Activated CD4-positive, alpha-beta T cell treated with anti-CD3 and anti-CD28 coated beads, Interleukin-2, amount 10 ng/mL, durations not matched to agents 24 days and 14 days (primary cell): ENCODE results near the gene SAP30BP. TPM values are rescaled to one million over a fixed set of nuclear protein-coding genes. Genes with fewer than 3 reads are reported as not detected.

ENCODE experiments used
- DNase-seq: peaks from one replicate; pipeline ENCODE4 v3.0.0; 2022
- H3K27ac Mint-ChIP-seq: one replicate; pipeline ENCODE4 v1.8.0; 2022; ENCODE audit warnings: mild to moderate bottlenecking, mixed read lengths
- H3K27me3 Mint-ChIP-seq: one replicate; pipeline ENCODE4 v1.8.0; 2022; ENCODE audit warnings: mixed read lengths
- H3K36me3 Mint-ChIP-seq: one replicate; pipeline ENCODE4 v1.8.0; 2022; ENCODE audit warnings: low read depth, mild to moderate bottlenecking, mixed read lengths
- H3K4me1 Mint-ChIP-seq: one replicate; pipeline ENCODE4 v1.8.0; 2021; ENCODE audit warnings: mixed read lengths
- H3K4me3 Mint-ChIP-seq: one replicate; pipeline ENCODE4 v1.8.0; 2022; ENCODE audit warnings: mild to moderate bottlenecking, moderate library complexity, mixed read lengths
- H3K9me3 Mint-ChIP-seq: one replicate; pipeline ENCODE4 v1.8.0; 2021; ENCODE audit warnings: mixed read lengths
- intact Hi-C: fragments of 100-400 bp; cut with micrococcal nuclease; formaldehyde crosslinking; loops from one replicate; pipeline ENCODE4 v1.15.1; 2023
- total RNA-seq: library from RNA; stranded (reverse); gene quantifications from 2 replicates; pipeline ENCODE4 v1.2.3, GENCODE V29; 2022

Gene SAP30BP
- total RNA-seq, 1 donor from 2014 or later: 109 TPM

- Mint-ChIP-seq H3K4me1 (peaks cover 4% of the 10 kb centered on the region), H3K4me3 (no peak overlapping the region), H3K9me3 (no peaks in the 10 kb centered on the region), H3K27ac (no peak overlapping the region), H3K27me3 (peaks cover 3% of the 10 kb centered on the region), H3K36me3 (no peaks in the 10 kb centered on the region)
- DNase-seq: no peak
- intact Hi-C loops: loop anchor here (10.0 kb wide), 1 partner anchor 319 kb away; no protein-coding TSS in a partner anchor
Observed at GRCh38 chr17:75743625-75744206, 76.6 kb downstream of the SAP30BP start.

- Mint-ChIP-seq H3K9me3 (no peaks in the 10 kb centered on the region), H3K27me3 (peaks cover 3% of the 10 kb centered on the region), H3K4me1 (peaks cover 15% of the 10 kb centered on the region), H3K27ac (no peak overlapping the region), H3K36me3 (no peaks in the 10 kb centered on the region), H3K4me3 (no peak overlapping the region)
- intact Hi-C loops: loop anchor here (10.0 kb wide), 1 partner anchor 324 kb away; no protein-coding TSS in a partner anchor
- no peak for DNase-seq
Observed at GRCh38 chr17:75748706-75749105, 81.6 kb downstream of the SAP30BP start.

GRCh38 chr17:75749545-75750389 lies 82.6 kb downstream of the SAP30BP start:
- Mint-ChIP-seq H3K4me3 (no peak overlapping the region), H3K27me3 (peaks cover 3% of the 10 kb centered on the region), H3K9me3 (no peaks in the 10 kb centered on the region), H3K4me1 (peaks cover 18% of the 10 kb centered on the region), H3K36me3 (no peaks in the 10 kb centered on the region), H3K27ac (no peak overlapping the region)
- intact Hi-C loops: loop anchor here (1.0 to 10.0 kb wide), 3 partner anchors 78 to 325 kb away; partner anchors contain the start of gene SMIM5
- DNase-seq: peak; percentile 96

GRCh38 chr17:75750661-75751423 lies 83.7 kb downstream of the SAP30BP start:
- no peak overlapping the region for H3K27ac Mint-ChIP-seq
- DNase-seq: no peak
- intact Hi-C loops: loop anchor here (1.0 to 5.0 kb wide), 2 partner anchors 76 to 118 kb away; partner anchors contain the start of gene SMIM5
- H3K9me3 Mint-ChIP-seq: no peaks in the 10 kb centered on the region
- H3K4me3 Mint-ChIP-seq: no peak overlapping the region
- H3K27me3 Mint-ChIP-seq: peaks cover 3% of the 10 kb centered on the region
- H3K4me1 Mint-ChIP-seq: peaks cover 20% of the 10 kb centered on the region
- H3K36me3 Mint-ChIP-seq: no peaks in the 10 kb centered on the region

- Mint-ChIP-seq H3K4me1 (peaks cover 20% of the 10 kb centered on the region), H3K36me3 (no peaks in the 10 kb centered on the region), H3K27ac (no peak overlapping the region), H3K4me3 (no peak overlapping the region), H3K9me3 (no peaks in the 10 kb centered on the region), H3K27me3 (peaks cover 3% of the 10 kb centered on the region)
- intact Hi-C loops: loop anchor here (5.0 kb wide), 1 partner anchor 75 kb away; no protein-coding TSS in a partner anchor
- DNase-seq: no peak
Observed at GRCh38 chr17:75751676-75752404, 84.7 kb downstream of the SAP30BP start.

- H3K4me1 Mint-ChIP-seq: peaks cover 20% of the 10 kb centered on the region
- no peaks in the 10 kb centered on the region for H3K9me3 Mint-ChIP-seq
- peaks cover 3% of the 10 kb centered on the region for H3K27me3 Mint-ChIP-seq
- no peaks in the 10 kb centered on the region for H3K36me3 Mint-ChIP-seq
- no peak overlapping the region for H3K4me3 Mint-ChIP-seq
- DNase-seq: no peak
- peak overlapping the region; percentile 62 for H3K27ac Mint-ChIP-seq
- intact Hi-C loops: loop anchor here (5.0 kb wide), 1 partner anchor 75 kb away; no protein-coding TSS in a partner anchor
Observed at GRCh38 chr17:75752405-75752709, 85.2 kb downstream of the SAP30BP start.

- Mint-ChIP-seq H3K4me3 (peak overlapping the region; percentile 75), H3K9me3 (no peaks in the 10 kb centered on the region), H3K4me1 (peaks cover 16% of the 10 kb centered on the region), H3K36me3 (peaks cover 3% of the 10 kb centered on the region), H3K27me3 (no peaks in the 10 kb centered on the region), H3K27ac (peak overlapping the region; percentile 37)
- intact Hi-C loops: loop anchor here (5.0 kb wide), 1 partner anchor 74 kb away; no protein-coding TSS in a partner anchor
- DNase-seq: no peak
Observed at GRCh38 chr17:75752802-75753513, 85.8 kb downstream of the SAP30BP start.

GRCh38 chr17:75753514-75754377 lies 86.6 kb downstream of the SAP30BP start:
- Mint-ChIP-seq H3K36me3 (peaks cover 3% of the 10 kb centered on the region), H3K4me3 (peak overlapping the region; percentile 75), H3K4me1 (peaks cover 16% of the 10 kb centered on the region), H3K27me3 (no peaks in the 10 kb centered on the region), H3K9me3 (no peaks in the 10 kb centered on the region), H3K27ac (no peak overlapping the region)
- intact Hi-C loops: loop anchor here (5.0 kb wide), 1 partner anchor 74 kb away; no protein-coding TSS in a partner anchor
- DNase-seq: peak; percentile 93

- Mint-ChIP-seq H3K27ac (peak overlapping the region; percentile 79), H3K36me3 (peaks cover 3% of the 10 kb centered on the region), H3K4me1 (peaks cover 16% of the 10 kb centered on the region), H3K9me3 (no peaks in the 10 kb centered on the region), H3K4me3 (peak overlapping the region; percentile 74), H3K27me3 (no peaks in the 10 kb centered on the region)
- no peak for DNase-seq
- intact Hi-C loops: loop anchor here (5.0 kb wide), 1 partner anchor 73 kb away; no protein-coding TSS in a partner anchor
Observed at GRCh38 chr17:75754378-75755204, 87.5 kb downstream of the SAP30BP start.

GRCh38 chr17:75755205-75755901 lies 88.2 kb downstream of the SAP30BP start:
- H3K4me3 Mint-ChIP-seq: peak overlapping the region; percentile 74
- peaks cover 11% of the 10 kb centered on the region for H3K4me1 Mint-ChIP-seq
- no peak for DNase-seq
- no peak overlapping the region for H3K27ac Mint-ChIP-seq
- H3K27me3 Mint-ChIP-seq: no peaks in the 10 kb centered on the region
- H3K9me3 Mint-ChIP-seq: no peaks in the 10 kb centered on the region
- H3K36me3 Mint-ChIP-seq: peaks cover 3% of the 10 kb centered on the region
- intact Hi-C loops: no loop called here

GRCh38 chr17:75755990-75756389 lies 88.9 kb downstream of the SAP30BP start:
- intact Hi-C loops: no loop called here
- no peak overlapping the region for H3K27ac Mint-ChIP-seq
- H3K4me3 Mint-ChIP-seq: no peak overlapping the region

More at GRCh38 chr17:75755990-75756389, 88.9 kb downstream of the SAP30BP start:
- H3K27me3 Mint-ChIP-seq: no peaks in the 10 kb centered on the region
- no peak for DNase-seq
- peaks cover 11% of the 10 kb centered on the region for H3K4me1 Mint-ChIP-seq
- H3K9me3 Mint-ChIP-seq: no peaks in the 10 kb centered on the region
- H3K36me3 Mint-ChIP-seq: peaks cover 3% of the 10 kb centered on the region
